Natural killer cell (primary cell): ENCODE measurements around the gene NYNRIN. TPM values are rescaled to one million over a fixed set of nuclear protein-coding genes. Genes with fewer than 3 reads are reported as not detected.

Experiments used
- ATAC-seq, 3 donors: fragments of 150-1000 bp in 2 of 3; fragments of 200-7000 bp in 1 of 3; cut with Tn5 transposase; 1 replicate in 1 of 3; 2 replicates in 2 of 3; pipeline ENCODE4 v1.10.0; 2021; ENCODE audit warnings: mild to moderate bottlenecking in 2 of 3, moderate library complexity in 2 of 3
- DNase-seq, 2 donors: peaks; one replicate each; pipeline versions ENCODE4 v3.0.0 to v3.0.0-alpha.2; 2013 to 2021; ENCODE audit warnings: mixed read lengths in 1 of 2
- H3K27ac ChIP-seq: one replicate; pipeline ENCODE4 v1.5.1; 2013; ENCODE audit warnings: mild to moderate bottlenecking, low read length
- H3K27me3 ChIP-seq: one replicate; pipeline ENCODE4 v1.6.1; 2013; ENCODE audit warnings: low read length; ENCODE audit not compliant: control insufficient read depth, insufficient read depth
- H3K36me3 ChIP-seq: one replicate; pipeline ENCODE4 v1.6.1; 2013; ENCODE audit warnings: low read length; ENCODE audit not compliant: control insufficient read depth, insufficient read depth
- H3K4me1 ChIP-seq: one replicate; pipeline ENCODE4 v1.6.1; 2013; ENCODE audit warnings: low read length; ENCODE audit not compliant: control insufficient read depth, insufficient read depth
- H3K4me3 ChIP-seq: one replicate; pipeline ENCODE4 v1.5.1; 2013; ENCODE audit warnings: low read length
- H3K9me3 ChIP-seq: one replicate; pipeline ENCODE4 v1.6.1; 2013; ENCODE audit warnings: low read length; ENCODE audit not compliant: control insufficient read depth, insufficient read depth
- H3K27ac Mint-ChIP-seq, 2 donors: one replicate each; pipeline ENCODE4 v1.8.0; 2022; ENCODE audit warnings: mild to moderate bottlenecking in 2 of 2, mixed read lengths in 2 of 2, moderate library complexity in 1 of 2
- H3K27me3 Mint-ChIP-seq, 2 donors: one replicate each; pipeline ENCODE4 v1.8.0; 2022; ENCODE audit warnings: low read depth in 2 of 2, mixed read lengths in 2 of 2
- H3K36me3 Mint-ChIP-seq: one replicate; pipeline ENCODE4 v1.8.0; 2022; ENCODE audit warnings: mixed read lengths
- H3K4me1 Mint-ChIP-seq, 2 donors: one replicate each; pipeline ENCODE4 v1.8.0; 2022; ENCODE audit warnings: mixed read lengths in 2 of 2
- H3K4me3 Mint-ChIP-seq: one replicate; pipeline ENCODE4 v1.8.0; 2022; ENCODE audit warnings: mild to moderate bottlenecking, moderate library complexity, mixed read lengths
- H3K9me3 Mint-ChIP-seq, 2 donors: one replicate each; pipeline ENCODE4 v1.8.0; 2022; ENCODE audit warnings: mixed read lengths in 2 of 2
- WGBS: methylation state at CpG from one replicate; pipeline ENCODE4 v1.1.7; 2013; ENCODE audit warnings: missing lambda C conversion rate; ENCODE audit not compliant: insufficient coverage; 5-methylcytosine and 5-hydroxymethylcytosine counted together
- intact Hi-C: fragments of 100-400 bp; cut with micrococcal nuclease; formaldehyde crosslinking; loops from one replicate; pipeline ENCODE4 v1.14.2; 2022
- total RNA-seq, 4 donors: library from RNA; stranded (reverse); fragments of 120-200 nt in 1 of 4; gene quantifications; one replicate each; pipeline versions ENCODE4 v1.2.3 to v1.2.4, GENCODE V29; 2013 to 2022
- TF ChIP-seq, protein P1 (sequence below): fragments of 200-600 bp; IDR thresholded peaks from one replicate; pipeline ENCODE4 v1.8.0; 2022; ENCODE audit warnings: antibody characterized with exemption

NYNRIN gene
- total RNA-seq, 3 donors from 2014 or later (not counting 1 experiment from before 2014, with no cell fraction given) = 0.23 to 0.53 (median 0.42) TPM

DNA sequence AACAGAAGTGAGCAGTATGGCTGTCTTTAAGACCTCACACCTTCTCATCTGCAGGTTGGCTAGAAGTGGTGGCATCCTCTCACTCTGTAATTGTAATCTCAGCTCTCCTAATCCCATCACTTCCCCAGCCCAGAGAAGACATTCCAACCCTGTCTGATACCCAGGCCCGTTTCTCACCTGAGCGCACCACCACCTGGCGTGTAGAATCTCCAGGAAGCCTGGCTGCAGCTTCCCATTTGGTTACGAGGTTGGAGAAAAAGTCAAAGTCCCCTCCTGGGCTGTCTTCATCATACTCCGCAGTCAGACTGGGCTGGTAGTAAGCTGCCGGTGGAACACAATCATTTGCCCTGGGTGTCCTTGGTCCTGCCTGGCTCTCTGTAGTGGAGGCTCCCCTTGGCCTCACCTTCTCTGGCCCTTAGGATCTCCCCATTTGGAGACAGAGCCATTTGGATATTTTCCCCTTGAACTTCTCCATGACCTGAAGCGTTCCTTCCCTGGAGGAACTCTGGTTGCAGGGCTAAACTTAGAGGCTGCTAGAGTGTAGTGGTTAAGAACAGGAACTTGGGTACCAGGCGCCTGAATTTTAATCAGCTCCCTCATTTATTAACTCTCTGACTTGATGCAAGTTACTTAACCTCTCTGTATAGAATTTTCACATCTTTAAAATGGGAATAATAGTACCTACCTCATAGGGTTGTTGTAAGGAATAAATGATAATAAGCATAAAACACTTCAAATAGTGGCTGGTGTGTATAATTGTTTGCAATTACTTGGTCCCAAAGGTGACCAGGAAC is 42.0 kb downstream of the NYNRIN start:
- Histone ChIP-seq H3K36me3 (peaks cover 48% of the 10 kb centered on the region), H3K9me3 (no peaks in the 10 kb centered on the region), H3K4me1 (peaks cover 32% of the 10 kb centered on the region), H3K4me3 (no peak overlapping the region), H3K27ac (no peak overlapping the region), H3K27me3 (no peaks in the 10 kb centered on the region)
- Mint-ChIP-seq H3K4me1 (peaks cover 46 to 60% of the 10 kb centered on the region in 2 donors), H3K27ac (peak overlapping the region; percentile 97 to 98), H3K36me3 (no peaks in the 10 kb centered on the region), H3K9me3 (no peaks in the 10 kb centered on the region), H3K27me3 (no peaks in the 10 kb centered on the region), H3K4me3 (peak overlapping the region; percentile 91)
- 85% methylated on average over 7 of the region's 8 CpGs for WGBS
- intact Hi-C loops = loop anchor here (5.0 to 10.0 kb wide), 2 partner anchors 191 to 234 kb away; partner anchors contain the start of gene GZMB
- DNase-seq (peak in 1 of 2 donors; percentile 12), ATAC-seq (no peak)
- TF ChIP-seq, protein P1, sequence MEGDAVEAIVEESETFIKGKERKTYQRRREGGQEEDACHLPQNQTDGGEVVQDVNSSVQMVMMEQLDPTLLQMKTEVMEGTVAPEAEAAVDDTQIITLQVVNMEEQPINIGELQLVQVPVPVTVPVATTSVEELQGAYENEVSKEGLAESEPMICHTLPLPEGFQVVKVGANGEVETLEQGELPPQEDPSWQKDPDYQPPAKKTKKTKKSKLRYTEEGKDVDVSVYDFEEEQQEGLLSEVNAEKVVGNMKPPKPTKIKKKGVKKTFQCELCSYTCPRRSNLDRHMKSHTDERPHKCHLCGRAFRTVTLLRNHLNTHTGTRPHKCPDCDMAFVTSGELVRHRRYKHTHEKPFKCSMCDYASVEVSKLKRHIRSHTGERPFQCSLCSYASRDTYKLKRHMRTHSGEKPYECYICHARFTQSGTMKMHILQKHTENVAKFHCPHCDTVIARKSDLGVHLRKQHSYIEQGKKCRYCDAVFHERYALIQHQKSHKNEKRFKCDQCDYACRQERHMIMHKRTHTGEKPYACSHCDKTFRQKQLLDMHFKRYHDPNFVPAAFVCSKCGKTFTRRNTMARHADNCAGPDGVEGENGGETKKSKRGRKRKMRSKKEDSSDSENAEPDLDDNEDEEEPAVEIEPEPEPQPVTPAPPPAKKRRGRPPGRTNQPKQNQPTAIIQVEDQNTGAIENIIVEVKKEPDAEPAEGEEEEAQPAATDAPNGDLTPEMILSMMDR = no peak

DNA sequence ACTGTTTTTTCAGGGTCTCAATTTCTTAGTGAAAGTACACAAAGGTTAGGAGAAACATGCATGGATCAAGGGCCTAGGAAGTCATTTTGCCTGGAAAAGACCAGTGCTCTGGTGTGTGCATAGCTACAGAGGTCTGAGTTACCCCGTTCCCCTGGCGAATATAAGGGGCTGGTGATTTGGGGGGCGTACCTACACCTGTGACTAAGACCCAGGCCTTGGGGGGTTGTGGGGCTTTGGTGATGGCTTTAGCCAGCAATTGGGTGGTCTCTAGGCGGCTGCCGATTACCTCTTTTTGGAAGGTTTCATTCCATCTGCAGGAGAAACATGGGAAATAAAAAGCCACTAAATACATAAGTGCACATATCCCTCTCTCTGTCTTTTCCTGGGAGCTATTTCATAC is 42.7 kb downstream of the NYNRIN start:
- Histone ChIP-seq H3K9me3 (no peaks in the 10 kb centered on the region), H3K4me3 (peak overlapping the region; percentile 92), H3K27ac (peak overlapping the region; percentile 96), H3K27me3 (no peaks in the 10 kb centered on the region), H3K4me1 (peaks cover 32% of the 10 kb centered on the region), H3K36me3 (peaks cover 41% of the 10 kb centered on the region)
- DNase-seq (peak in 1 of 2 donors; percentile 19), ATAC-seq (no peak)
- Mint-ChIP-seq H3K9me3 (no peaks in the 10 kb centered on the region), H3K36me3 (no peaks in the 10 kb centered on the region), H3K4me1 (peaks cover 44 to 57% of the 10 kb centered on the region in 2 donors), H3K4me3 (peak overlapping the region; percentile 91), H3K27me3 (no peaks in the 10 kb centered on the region), H3K27ac (peak overlapping the region; percentile 97 to 98)
- WGBS = 68% methylated on average over 5 of the region's 5 CpGs
- intact Hi-C loops = loop anchor here (5.0 to 10.0 kb wide), 2 partner anchors 191 to 233 kb away; partner anchors contain the start of gene GZMB
- TF ChIP-seq, protein P1 = no peak

GRCh38 chr14:24441904-24442239 is 43.1 kb downstream of the NYNRIN start:
- peak overlapping the region; percentile 97 to 98 for H3K27ac Mint-ChIP-seq
- peaks cover 0 to 1% of the 10 kb centered on the region in 2 donors for H3K27me3 Mint-ChIP-seq
- H3K4me1 ChIP-seq = peaks cover 30% of the 10 kb centered on the region
- peak overlapping the region; percentile 96 for H3K27ac ChIP-seq
- H3K9me3 Mint-ChIP-seq = no peaks in the 10 kb centered on the region
- peaks cover 39% of the 10 kb centered on the region for H3K36me3 ChIP-seq
- WGBS = 7% methylated on average over 12 of the region's 12 CpGs
- TF ChIP-seq, protein P1 = no peak
- no peaks in the 10 kb centered on the region for H3K9me3 ChIP-seq
- peak overlapping the region; percentile 92 for H3K4me3 ChIP-seq
- DNase-seq (no peak), ATAC-seq (no peak)
- H3K27me3 ChIP-seq = no peaks in the 10 kb centered on the region
- H3K36me3 Mint-ChIP-seq = no peaks in the 10 kb centered on the region
- peak overlapping the region; percentile 91 for H3K4me3 Mint-ChIP-seq
- intact Hi-C loops = loop anchor here (1.0 to 10.0 kb wide), 4 partner anchors 11 to 327 kb away; partner anchors contain the start of genes DCAF11, GZMB and NRL
- H3K4me1 Mint-ChIP-seq = peaks cover 40 to 53% of the 10 kb centered on the region in 2 donors
